SIG-M5 treated with dmso at 0.1 percent for 504 hours (cell line): Measurements from ENCODE around the gene CTNNA3.
A peak's percentile ranks its signal among the peaks of the same experiment; 100 is the strongest.

Experiments
- DNase-seq: peaks from one replicate; lab custom pipeline; 2025; ENCODE audit not compliant: unreplicated experiment; lab: John Stamatoyannopoulos, UW

Gene CTNNA3

DNA sequence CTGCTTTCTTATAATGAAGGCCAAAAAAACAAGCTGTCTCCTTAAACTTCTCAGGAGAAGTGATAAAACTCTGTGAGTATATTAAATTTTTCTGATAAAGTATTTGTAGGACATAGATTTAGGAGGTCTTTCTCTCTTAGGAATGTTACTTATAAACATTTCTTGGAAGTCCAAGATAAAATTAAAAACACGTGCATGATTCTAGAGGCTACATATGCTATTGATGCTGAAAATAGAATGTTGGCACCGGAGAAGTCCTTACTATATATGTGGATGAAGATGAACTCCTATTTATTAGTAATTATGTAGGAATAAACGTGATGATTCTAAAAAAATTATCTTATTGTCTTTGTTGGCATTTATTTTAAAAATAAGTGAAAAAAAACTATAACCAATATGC lies 1011.4 kb downstream of the CTNNA3 start:
- no peak for DNase-seq

DNA sequence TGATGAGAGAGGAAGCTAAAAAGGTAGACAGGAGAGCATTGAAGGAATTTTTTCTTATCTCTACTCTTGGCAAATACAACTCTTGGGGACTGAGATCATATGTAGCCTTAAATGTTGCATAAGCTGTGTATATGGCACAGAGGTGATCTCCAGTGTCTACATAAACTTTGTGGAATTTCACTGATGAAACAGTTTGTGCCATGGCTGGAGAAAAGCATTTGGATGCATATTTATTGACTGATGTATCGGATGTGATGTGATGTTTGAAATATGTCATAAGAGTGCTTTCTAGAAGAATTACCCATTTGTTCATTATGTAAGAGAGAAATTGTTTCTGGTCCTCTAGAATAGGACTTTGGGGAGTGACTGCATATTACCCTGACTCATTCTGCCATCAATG lies 1015.1 kb downstream of the CTNNA3 start:
- no peak for DNase-seq

DNA sequence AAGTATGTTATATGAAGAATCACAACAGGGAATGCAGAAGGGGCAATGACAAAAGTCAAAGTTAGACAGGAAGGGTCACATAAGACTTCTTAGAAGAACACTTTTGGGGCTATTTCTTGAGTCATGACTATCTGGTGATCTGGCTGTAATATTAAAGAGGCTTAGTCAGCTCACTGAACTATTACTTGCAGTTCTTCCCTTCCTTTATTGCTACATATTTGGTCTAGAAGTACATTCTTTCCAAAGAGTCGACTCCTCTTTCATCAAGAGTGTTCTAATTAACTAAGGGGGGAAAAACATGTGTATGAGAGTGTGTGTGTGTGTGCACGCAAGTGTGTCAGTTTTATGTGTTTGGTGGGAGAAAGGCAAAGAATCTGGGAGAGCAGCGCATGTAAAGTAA lies 1017.5 kb downstream of the CTNNA3 start:
- no peak for DNase-seq

DNA sequence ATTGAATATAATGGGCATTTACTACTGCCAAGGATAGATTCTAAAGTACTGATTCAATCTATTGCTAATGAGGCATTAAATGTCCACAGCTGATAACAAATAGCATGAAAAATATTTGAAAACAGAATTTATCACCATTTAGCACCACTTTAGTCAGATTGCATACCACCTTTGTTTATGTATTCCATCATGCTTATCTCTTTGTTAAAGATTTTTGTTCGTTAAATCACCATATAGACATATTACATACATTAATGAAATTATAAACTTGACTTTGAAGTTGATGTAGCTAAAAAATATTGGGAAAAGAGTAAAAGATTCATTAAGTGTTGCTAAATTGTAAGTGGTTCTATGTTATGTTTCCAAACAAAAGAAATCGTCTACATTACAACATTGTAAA lies 1022.9 kb downstream of the CTNNA3 start:
- DNase-seq = no peak

DNA sequence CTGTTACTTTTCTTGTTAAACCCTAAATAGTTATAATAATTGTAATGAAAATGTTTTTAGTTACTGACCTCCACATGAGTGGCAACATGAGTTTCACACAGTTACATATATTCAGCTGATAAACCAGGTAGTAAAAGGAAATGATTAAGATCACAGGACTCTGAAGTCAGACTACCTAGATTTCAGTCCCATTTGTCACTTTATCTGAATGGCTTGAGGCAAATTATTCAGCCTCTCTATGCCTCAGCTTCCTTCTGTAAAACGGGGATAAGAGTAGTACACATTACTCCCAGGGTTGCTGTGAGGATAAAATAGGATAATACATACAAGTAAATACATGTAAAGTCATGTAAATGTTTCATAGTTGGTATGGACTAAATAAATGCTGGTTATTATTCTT lies 1024.4 kb downstream of the CTNNA3 start:
- DNase-seq = no peak

DNA sequence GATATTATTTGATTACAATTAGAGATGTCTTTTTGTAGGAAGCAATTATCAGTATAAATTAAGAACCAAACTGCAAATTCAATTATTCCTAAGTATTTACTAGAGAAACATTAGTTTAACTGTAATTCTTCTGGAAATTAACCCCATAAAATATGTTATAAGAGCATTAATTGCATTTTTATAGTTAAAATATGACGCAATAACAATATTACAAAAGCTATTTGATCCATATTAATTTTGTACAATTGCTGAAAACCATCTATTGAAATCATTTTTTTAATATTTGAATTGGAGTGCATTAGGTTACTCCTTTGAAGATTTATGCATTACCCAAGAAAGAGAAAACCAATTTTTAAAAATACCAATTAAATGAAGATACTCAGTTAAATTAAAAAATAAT lies 1024.9 kb downstream of the CTNNA3 start:
- no peak for DNase-seq

DNA sequence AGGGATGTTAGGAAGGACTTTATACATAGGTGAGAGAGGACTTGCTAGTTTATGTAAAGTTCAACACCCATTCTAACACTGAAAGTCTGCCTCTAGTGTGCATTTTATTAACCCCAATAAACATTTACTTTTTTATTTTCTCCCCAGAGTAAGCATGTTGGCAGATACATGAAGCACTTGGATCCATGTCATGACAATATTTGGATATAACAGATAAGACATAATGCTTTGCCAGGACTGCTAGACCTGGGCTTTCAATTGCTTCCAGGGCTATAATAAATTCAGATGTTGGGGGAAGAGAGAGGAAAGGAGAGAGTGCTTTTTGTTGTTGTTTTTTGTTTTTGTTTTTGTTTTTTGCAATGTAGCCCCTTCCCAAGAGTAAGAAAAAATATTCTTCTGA lies 1039.5 kb downstream of the CTNNA3 start:
- no peak for DNase-seq

DNA sequence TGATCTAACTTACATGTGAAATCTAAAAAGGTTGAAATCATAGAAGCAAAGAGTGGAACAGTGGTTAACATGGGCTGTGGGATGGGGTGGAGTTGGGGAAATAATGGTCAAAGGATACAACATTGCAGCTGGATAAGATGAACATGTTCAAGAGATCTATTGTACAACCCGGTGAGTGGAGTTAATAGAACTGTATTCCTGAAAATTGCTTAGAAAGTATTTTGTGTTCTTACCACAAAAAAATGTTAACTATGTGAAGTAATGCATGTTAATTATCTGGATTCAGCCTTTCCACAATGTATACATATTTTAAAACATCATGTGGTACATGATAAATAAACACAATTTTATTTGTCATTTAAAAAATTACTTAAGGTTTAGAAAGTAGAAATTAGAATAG lies 1041.1 kb downstream of the CTNNA3 start:
- no peak for DNase-seq

DNA sequence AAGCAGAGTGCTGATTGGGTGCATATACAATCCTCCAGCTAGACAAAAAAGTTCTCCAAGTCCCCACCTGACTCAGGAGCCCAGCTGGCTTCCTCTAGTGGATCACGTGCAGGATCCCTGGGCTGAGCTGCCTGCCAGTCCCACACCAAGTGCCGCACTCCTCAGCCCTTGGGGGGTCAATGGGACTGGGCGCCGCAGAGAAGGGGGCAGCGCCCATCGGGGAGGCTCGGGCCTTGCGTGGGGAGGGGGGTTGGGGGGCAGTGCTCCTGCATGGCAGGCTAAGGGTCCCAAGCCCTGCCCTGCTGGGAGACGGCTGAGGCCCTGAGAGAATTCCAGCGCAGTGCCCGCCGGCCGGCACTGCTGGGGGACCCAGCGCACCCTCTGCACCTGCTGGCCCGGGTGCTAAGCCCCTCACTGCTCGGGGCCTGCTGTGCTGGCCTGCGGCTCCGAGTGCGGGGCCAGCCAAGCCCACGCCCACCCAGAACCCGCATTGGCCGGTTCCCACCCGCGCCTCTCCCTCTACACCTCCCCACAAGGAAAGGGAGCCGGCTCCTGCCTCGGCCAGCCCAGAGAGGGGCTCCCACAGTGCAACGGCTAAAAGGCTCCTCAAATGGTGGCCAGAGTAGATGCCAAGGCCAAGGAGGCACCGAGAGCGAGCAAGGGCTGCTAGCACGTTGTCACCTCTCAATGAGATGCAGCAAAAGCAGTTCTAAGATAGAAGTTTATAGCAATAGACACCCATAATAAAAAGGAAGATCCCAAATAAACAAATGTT lies 1044.5 kb downstream of the CTNNA3 start:
- no peak for DNase-seq

DNA sequence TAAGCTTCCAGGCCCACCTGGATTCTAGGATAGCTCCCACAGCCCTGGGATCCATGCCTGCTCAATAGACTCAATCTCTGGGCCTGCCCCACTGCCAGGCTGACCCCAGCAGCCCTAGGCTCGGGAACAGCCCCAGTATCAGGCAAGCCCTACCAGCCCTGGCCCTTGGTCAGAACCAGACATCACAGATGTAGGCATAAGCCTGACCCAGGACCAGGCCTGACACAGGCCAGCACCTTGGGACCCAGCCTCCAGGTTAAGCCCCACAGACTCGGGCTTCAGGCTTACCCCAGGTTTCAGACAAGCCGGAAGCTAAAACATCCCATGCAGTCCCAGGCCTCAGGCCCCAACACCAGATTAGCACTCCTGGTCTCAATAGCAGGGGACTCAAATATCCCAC lies 1046.4 kb downstream of the CTNNA3 start:
- no peak for DNase-seq

DNA sequence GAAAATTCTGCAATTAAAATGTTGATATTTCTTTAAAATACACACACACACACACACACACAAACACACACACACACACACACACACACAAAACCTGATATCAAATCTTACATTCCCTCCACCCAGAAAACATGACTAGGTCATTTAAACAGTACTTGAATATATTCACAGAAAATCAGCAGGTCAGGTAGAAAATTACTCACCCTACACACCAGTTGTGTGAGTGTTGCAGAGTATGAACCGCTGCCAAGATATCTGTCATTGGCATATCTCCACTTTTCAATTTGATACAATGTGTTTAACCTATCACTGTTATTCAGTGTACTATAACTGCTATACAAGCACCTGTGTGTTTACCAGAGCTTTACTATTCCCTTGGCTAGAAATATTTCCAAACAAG lies 1053.8 kb downstream of the CTNNA3 start:
- no peak for DNase-seq

DNA sequence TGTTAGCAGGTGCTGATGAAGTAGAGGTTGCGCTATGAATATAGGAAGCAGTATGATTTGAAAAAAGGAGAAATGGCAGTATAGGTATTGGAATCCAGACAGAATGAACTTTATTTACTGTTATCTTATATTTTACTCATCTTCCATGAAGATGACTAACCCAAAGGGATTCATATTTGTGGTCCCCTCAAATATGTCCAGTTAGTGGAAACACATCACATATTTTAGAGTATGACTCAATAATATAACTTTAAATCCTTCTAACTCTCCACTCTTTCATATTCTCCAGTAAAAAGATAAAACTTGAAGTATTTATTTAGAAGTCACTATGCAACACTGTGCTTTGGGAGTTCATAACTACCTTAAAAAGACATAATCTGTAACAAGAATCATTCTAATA lies 1056.6 kb downstream of the CTNNA3 start:
- no peak for DNase-seq

DNA sequence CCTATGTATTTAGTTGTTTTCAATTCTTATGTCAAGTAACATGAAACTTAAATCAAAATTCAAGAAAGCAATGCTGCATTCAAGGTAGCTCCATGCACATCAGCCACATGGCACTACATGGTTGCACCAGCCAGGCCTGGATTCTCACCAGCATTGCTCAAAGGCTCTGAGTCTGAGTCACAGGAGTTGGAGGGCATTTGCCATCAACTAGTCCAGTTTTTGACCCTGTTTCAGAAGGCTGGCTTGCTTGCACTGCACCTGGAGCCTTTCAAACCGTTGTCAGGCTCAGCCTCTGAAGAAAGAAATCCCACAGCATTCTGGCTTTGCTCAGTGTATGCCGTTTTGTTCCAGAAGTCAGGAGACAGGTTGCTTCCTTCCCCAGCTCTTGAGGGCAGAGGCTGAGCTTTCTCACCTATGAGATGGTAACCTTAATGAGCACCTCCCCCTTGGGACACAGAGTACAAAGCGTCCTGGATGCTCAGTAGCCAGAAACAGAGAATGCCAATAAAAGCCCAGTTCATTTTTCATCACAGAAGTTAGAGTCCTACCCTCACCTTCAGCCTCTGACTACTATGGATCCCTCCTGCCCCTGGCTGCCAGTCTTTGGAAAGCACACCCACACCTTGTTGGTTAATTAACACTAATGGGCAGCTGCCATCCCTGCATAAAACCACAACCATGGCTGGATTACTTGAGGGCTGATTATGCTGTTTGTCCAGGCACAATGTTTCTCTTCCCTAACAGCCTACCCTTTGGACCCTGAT lies 1058.5 kb downstream of the CTNNA3 start:
- DNase-seq = no peak

DNA sequence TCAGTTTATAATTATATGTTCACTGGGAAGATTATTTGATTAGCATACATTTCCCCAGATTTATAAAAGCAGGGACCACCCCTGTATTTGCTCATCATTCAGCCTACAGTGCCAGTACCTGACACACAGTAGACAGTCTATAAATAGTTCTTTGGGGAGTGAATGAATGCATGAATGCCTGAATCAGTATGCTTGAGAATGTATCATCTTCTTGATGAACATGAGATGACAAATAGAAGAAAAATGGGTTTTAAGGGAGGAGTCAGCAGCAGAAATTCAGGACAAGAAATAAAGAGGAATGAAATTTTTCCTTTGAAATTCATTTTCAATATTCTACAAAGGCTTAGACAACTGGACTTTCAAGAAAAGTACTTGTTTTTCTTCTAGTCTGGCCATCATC lies 1066.0 kb downstream of the CTNNA3 start:
- no peak for DNase-seq

DNA sequence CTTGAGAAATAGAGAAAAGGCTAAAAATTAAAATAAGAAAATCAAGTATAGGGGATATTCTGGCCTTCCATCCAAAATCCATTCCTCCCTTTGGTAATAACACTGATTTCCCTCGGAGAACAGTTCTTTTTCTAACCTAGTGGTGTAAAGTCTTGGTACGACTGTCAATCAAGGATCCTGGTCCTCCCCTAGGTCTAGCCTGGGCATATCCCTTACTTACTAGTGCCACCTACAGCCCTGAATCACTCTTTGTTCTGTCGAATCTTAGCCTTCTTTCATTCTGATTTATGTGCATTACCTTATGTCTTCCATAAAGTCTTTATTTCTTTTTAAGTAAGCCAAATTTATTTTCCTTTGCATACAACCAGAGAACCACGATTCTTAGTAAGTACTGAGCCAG lies 1068.8 kb downstream of the CTNNA3 start:
- DNase-seq = peak; percentile 15

DNA sequence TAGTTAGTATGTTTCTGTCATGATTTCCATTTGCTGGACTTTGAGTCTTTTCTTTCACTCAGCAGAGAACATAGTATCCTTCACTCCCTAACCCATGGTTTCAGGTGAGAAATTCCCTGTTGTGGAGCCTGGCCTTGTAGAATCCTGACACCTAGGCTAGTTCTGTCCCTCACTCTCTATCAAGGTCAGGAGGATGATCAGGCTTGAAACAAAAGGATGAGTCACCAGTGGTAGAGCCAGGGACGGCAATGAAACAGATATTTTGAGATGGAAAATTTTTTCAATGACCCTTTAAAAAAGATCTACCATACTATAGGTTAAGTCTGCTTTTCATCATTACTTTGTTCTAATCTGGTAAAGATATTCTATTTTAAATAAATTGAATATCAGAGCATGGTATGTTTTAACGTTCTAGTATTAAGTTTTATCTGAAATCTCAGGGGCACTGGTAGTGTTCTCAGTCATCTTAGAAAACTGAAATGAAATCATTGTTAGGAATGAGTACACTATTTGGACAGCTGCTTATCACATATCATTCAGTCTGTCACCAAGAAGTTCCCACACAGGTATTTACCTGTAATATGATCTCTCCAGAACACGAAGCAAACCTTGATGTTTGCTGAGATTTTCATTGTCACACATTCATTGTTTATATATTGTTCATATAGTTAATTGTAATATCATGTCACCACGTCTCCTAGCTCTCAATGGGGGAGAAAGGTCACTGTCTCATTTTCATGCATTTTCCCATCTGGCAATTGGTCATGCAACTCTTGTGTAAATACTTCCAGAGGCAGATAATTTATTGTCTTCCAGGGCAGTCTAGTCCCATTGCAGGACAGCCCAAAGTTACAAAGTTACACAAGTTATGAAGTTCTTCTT lies 1070.0 kb downstream of the CTNNA3 start:
- no peak for DNase-seq

DNA sequence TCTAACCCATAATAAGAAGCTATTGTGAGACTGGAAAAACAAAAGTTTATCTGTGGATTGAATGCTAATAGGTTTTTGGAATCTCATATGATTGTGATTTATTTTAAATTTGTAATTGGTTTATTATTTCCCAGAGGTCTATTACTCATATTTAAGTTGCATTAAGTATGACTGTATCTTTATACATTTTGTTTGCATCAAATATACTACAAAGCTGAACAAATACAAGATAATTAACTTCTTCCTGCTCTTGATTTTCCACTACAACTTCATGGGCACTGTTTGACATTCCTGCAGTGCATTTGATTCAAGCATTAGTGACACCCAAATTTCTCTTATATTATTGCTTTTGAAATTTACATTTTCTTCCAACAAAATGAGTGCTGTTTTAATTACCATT lies 1073.9 kb downstream of the CTNNA3 start:
- no peak for DNase-seq

DNA sequence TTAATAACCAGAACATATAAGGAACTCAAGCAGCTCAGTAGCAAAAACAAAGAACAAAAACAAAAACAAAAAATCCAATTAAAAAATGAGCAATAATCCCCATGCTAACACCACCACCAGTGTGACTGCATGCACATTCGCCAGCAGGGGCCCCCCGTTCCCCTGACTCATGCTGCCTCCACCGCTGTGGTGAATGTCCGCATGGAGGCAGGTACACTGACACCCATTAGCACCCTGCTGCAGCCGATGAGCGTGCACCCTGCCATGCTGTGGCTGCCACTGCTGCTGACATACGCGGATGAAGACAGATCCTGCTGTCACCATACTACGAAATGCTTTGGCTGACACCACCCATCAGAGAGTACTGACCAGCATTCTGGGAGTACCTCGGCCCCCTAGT lies 1091.8 kb downstream of the CTNNA3 start:
- DNase-seq = no peak

DNA sequence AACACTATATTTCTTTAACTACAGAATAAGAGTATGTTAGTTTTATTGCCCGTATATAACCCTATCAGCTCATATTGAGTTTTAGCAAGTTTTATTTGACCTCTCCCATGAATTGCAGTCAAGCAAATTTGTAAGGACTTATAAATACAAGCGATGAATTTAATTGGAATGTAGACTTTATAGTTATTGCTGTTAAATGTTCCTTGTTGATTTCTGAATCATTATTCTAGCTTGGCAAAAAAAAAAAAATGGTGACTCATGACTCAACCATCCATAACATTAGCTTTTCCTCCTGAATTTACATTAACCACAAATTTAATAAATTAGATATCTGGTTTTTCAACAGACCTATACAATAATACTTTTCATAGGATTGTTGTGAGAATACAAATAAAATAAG lies 1104.1 kb downstream of the CTNNA3 start:
- DNase-seq = no peak

DNA sequence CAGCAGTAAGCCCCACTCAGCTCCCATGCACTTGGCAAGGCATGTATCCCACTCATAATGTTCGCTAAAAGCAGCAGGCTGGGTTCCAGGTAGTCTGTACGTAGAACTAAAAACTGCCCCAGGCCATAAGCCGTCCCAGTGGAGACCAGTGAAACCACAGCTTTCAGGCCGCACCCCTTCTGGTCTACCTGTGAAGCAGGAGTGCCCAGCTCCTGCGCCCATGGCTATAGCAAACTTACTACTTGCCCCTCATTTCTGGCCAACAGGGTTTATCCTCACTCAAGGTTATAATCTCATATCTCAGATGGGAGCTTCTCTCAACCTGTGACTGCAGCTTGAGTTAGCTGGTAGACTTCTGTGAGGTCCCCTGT lies 1108.3 kb downstream of the CTNNA3 start:
- no peak for DNase-seq

DNA sequence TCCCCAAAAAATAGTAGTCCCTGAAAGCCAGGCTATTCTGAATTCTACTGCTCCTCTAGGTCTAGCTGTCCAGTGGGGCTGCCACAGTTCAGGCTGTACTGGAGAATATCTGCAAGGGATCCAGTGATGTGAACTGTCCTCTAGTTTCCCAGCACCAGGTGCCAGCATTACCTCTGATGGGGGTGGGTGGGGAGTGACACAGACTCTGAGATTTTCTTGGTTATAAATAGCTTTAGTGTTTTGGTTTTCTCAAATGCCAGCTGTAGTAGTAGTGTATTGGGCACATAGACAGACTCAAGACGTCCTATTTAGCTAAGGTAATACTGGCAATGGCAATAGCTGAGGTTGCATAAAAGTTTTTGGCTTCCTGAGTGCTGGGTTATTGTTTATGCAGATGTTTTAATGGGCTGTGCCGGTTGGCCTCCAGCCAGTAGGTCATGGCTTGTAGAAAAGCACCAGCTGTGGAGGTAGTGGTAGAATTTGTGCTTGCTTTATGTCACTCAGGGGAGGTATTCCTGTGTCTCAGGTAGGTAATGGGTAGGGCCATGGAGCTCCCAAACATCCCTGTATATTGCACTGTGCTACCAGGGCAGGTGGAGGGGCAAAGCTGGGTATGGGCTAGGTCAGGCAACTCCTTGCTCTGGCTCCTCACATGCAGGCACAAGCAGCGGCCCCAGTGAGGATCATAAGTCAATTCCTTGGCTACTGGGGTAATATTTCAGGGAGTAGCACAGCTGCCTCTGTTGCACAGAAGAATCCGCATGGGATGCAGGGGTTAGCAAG lies 1108.9 kb downstream of the CTNNA3 start:
- no peak for DNase-seq
